CD1c-positive myeloid dendritic cell (primary cell): ENCODE data around the gene EIF4E.
"Not testable (repeated sequence)": the region's sequence is repeated elsewhere in the genome, so short reads cannot be mapped to it uniquely, and the experiment has no call there.

Source experiments
- DNase-seq: peaks from one replicate; pipeline ENCODE4 v3.0.0-alpha.2; 2016; ENCODE audit errors: extremely low spot score

Gene EIF4E

DNA sequence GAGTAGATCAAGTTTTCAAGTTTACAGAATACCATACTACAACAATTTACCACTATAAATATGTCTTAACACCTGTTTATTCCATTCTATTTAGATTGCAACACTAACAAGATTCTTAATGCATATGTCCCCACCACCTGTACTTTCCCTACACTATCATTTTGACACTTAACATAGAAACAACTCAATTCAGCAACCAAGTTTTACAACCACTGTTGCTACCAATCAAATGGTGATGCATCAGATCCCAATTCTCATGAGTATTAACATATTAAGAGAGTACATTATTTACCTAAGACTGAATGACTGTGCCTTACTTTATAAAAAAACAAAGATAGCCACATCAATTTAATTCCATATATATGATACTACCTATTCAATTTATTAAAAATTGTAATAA, 49.4 kb downstream of the EIF4E start:
- no peak for DNase-seq

- DNase-seq: no peak
Observed at GRCh38 chr4:98873059-98873458, 55.9 kb downstream of the EIF4E start.

GRCh38 chr4:98872120-98872906, 56.6 kb downstream of the EIF4E start:
- not testable (repeated sequence) for DNase-seq

DNA sequence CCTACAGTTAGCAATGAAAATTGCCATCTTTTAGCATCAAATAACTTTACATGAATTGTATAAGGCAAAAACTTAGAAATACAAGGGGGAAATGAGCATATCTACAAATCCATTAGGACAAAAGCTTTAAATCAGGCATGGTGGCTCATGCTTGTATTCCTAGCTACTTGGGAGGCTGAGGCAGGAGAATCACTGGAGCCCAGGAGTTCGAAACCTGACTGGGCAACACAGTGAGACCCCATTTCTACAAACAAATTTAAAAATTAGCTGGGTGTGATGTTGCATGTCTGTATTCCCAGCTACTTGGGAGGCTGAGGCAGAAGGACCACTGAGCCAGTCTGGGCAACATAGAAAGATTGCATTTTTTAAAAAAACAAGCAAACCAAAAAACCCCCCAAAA, 61.3 kb downstream of the EIF4E start:
- DNase-seq: no peak

DNA sequence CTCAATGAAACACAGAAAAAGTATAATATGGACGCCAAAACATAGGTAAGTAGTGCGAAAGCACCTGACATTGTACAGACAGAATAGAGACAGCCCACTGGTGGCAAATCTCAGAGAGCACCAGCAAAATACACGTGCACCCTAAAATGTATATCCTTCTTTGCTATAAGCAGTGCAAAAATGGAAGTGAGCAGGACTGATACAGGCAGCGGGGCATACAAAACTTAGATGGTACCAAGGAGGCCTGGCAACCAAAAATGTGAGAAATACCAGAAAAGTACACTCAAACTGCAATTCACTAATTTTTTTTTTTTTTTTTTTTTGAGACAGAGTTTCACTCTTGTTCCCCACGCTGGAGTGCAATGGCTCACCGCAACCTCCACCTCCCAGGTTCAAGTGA, 63.9 kb downstream of the EIF4E start:
- DNase-seq: no peak

DNA sequence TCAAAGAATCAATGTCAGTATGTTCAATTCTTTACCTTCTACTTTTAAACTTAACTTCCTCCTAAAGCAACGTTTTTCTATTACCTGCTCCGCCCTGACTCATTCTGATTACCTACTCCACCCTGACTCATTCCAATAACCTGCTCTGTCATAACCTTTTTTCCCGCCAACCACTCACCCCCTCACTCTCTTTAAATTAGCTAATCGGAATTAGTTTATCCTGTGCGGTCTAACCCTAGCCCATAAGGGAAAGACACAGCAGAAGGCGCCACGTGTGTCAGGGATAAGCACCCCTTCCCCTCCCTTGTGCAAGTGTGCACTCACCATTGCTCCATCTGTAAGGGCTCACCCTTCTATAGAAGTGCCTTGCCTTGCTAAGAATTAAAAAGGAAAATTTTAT, 64.4 kb downstream of the EIF4E start:
- DNase-seq: no peak

- no peak for DNase-seq
Observed at GRCh38 chr4:98862371-98862770, 66.6 kb downstream of the EIF4E start.

DNA sequence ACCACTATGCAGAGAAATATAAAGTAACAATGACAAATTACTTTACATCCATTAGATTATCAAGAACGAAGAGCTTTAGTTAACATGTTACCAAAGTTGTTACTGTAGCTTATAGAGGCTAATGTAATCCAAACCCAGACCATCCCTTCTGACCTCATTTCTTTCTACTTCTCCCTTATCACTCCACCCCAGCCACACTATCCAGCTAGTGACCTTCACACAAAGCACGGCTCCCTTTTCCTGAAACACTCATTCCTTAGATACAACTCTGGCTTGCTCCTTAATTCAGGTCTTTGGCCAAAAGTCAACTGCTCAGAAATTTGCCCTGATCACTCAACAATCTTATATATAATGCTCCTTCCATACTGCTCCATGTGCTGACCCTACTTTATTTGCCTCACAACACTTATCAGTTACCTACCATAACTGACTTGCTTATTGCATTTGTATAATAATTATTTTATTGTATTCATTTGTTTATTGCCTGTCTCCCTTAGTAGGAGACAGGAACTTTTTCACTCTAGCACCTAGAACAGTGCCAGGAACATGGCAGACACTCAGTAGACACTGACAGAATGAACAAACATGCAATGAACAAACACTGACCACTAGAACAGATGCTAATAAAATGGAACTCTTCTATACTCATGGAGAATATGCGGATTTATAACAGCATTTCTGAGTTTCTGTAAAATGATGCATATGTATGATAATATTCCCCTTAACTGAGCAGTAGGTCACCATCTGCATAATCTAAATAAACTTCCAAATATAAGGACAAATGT, 67.6 kb downstream of the EIF4E start:
- DNase-seq: no peak

- no peak for DNase-seq
Observed at GRCh38 chr4:98851806-98852205, 77.1 kb downstream of the EIF4E start.

DNA sequence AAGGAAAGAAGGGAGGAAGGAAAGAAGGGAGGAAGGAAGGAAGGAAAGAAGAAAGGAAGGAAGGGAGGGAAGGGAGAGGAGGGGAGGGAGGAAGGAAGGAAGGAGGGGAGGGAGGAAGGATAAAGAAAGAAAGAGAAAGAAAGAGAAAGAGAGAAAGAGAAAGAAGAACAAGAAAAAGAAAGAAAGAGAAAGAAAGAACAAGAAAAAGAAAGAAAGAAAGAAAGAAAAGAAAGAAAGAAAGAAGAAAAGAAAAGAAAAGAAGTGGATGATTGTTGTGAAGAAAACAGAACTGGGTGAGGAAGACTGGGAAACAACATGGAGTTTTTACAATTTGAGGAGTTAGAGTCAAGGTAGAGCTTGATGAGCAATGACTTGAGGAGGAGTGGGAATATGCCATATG, 78.0 kb downstream of the EIF4E start:
- DNase-seq: no peak

- DNase-seq: no peak
Observed at GRCh38 chr4:98848448-98848847, 80.5 kb downstream of the EIF4E start.

- no peak for DNase-seq
Observed at GRCh38 chr4:98845960-98846359, 83.0 kb downstream of the EIF4E start.

DNA sequence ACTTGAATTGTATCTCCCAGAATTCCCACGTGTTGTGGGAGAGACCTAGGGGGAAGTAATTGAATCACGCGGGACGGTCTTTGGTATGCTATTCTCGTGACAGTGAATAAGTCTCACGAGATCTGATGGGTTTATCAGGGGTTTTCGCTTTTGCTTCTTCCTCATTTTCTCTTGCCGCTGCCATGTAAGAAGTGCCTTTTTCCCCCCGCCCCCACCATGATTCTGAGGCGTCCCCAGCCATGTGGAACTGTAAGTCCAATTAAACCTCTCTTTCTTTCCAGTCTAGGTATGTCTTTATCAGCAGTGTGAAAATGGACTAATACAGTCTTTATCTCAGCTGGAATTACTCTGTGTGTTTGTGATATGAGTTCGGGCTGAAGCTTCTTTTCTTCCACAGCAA, 86.0 kb downstream of the EIF4E start:
- DNase-seq: not testable (repeated sequence)

DNA sequence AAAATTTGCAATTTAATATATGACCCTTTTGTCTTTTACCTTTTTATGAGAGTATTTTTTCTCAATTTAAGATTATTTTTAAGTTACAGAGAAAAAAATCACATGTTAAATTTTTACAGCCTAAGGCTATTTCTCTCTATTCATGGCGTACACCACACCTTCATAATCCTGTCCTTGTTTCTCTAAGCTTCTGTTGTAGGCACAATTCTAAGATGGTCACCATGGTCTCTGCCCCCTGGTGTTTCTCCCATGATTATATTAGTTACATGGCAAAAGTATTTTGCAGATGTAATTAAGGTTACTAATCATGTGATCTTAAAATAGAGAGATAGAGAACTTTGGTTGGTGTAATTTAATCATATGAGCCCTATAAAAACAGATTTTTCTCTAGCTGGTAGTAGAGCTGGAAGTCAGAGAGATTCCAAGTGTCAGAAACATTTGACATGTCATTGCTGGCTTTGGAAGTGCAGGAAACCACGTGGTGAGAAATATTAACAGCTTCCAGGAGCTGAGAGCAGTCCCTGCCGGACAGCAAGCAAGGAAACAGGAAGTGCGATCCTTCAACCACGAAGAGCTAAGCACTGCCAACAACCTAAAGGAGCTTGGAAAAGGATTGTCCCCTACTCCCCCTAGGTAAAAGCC, 89.8 kb downstream of the EIF4E start:
- DNase-seq: no peak

- DNase-seq: no peak
Observed at GRCh38 chr4:98838531-98838930, 90.4 kb downstream of the EIF4E start.

- no peak for DNase-seq
Observed at GRCh38 chr4:98833384-98833783, 95.5 kb downstream of the EIF4E start.

DNA sequence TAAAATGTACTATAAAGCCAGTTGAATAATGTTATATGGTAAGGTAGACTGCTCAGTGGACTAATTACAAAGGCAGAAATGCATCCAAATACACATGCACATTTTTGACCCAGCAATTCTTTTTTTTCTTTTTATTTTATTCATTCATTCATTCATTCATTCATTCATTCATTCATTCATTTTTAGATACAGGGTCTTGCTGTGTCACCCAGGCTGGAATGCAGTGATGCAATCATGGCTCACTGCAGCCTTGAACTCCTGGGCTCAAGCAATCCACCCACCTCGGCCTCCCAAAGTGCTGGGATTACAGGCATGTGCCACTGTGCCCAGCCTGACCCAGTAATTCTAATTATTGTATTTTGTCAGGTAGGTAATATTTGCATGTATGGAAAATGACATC, 97.9 kb downstream of the EIF4E start:
- DNase-seq: not testable (repeated sequence)
